ENCODE results near the gene C1orf94. TPM values are rescaled to one million over a fixed set of nuclear protein-coding genes. Genes with fewer than 3 reads are reported as not detected.

The C1orf94 gene, protein sequence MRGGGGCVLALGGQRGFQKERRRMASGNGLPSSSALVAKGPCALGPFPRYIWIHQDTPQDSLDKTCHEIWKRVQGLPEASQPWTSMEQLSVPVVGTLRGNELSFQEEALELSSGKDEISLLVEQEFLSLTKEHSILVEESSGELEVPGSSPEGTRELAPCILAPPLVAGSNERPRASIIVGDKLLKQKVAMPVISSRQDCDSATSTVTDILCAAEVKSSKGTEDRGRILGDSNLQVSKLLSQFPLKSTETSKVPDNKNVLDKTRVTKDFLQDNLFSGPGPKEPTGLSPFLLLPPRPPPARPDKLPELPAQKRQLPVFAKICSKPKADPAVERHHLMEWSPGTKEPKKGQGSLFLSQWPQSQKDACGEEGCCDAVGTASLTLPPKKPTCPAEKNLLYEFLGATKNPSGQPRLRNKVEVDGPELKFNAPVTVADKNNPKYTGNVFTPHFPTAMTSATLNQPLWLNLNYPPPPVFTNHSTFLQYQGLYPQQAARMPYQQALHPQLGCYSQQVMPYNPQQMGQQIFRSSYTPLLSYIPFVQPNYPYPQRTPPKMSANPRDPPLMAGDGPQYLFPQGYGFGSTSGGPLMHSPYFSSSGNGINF
- total RNA-seq (2014; rRNA removed; shearing (Covaris generic)), result 0.08 TPM in 1 of 2 replicates, not detected in the other

DNA sequence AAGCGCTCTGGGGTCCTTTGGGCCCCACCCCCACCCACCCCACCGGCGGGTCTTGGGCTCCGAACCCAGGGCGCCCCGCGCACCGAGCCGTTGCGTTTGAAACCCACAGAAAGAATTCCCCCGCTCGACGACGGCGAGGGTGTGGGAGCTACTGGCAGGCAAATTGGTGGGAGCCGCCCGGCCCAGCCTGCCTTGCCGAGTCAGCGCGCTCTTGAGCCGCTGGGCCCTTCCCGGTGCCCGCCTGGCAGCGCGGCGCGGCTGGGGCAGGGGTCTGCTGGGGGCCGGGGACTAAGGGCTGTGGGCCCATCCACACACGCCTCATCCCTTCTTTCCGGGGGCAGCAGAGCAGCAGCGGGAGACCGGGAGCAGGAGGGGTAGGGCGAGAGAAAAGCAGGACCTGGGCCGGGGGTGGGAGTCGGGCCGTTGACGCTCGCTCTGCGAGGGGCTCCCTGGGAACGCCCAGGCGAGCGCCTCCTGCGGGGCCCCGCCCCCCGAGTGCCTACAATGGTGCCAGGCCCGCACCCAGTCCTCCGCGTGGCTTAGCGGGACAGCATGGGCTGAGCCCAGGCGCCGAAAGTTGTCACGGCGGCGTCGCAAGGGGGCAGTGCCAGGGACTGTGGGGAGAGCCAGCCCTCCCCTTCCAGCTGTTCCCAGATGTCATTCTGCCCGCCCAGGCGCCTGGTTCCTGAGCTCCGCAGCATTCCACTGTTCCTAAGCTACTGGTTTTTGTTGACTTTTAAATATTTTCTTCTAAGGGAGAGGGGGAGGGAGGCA lies at the start of gene C1orf94:
Gene C1orf94, plus strand, starts transcription at position 78 of the 774 bp plus-strand sequence. CDS start 883 bp downstream, outside the sequence.

DNA sequence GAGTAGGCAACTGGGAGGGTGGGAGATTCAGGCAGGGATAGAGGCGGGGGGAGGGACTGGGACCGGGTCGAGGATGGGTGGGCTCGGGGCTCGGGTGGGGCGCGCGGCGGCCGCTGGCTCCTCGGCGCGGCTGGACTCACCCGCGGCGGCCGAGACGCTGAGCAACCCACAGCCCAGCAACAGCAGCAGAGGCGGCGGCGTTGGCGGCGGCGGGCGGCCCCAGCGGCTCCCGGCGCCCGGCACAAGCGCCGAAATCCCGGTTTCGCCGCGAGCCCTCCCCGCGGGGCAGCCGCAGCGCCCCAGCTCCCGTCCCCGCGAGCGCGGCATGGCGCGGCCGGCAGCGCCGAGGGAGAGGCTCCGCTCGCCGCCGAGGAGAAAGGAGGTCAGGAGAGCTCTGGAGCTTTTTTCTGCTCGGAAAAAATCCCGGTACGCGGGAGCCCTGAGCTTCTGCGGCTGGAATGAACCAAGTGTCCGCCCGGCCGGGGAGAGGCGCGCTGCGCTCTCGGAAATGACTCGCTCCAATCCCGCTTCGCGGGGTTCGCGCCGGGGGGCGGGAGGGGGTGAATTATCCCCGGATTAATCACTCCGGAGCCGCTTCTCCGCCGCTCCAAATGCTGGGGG lies 11.8 kb upstream of the C1orf94 start, which contains the start of gene CSMD2:
Gene CSMD2, minus strand, starts transcription at position 460 of the 621 bp plus-strand sequence. Its CDS starts 133 bp downstream, at position 327.

Other genes starting within 250 kb of the C1orf94 start
- gene CSMD2, start 11.7 kb upstream of the C1orf94 start, total RNA-seq (2014; rRNA removed; shearing (Covaris generic)), result 0.60 and 0.90 TPM in 2 replicates